ENCODE measurements around the gene RHBG.
A peak's percentile ranks its signal among the peaks of the same experiment; 100 is the strongest.
"Not testable (repeated sequence)": the region's sequence is repeated elsewhere in the genome, so short reads cannot be mapped to it uniquely, and the experiment has no call there.

The RHBG gene

GRCh38 chr1:156360534-156360933 is 8.5 kb upstream of the RHBG start:
- no peak for DNase-seq

- no peak for DNase-seq
These were observed 3.3 kb upstream of the RHBG start for GRCh38 chr1:156365754-156366153.

- DNase-seq = no peak
These were observed 2.4 kb upstream of the RHBG start for GRCh38 chr1:156366378-156367166.

GRCh38 chr1:156367383-156368156 is 1.4 kb upstream of the RHBG start:
- no peak for DNase-seq

GRCh38 chr1:156368157-156368658 is 803 bp upstream of the RHBG start:
- DNase-seq = no peak

GRCh38 chr1:156369685-156370286 is 775 bp downstream of the RHBG start:
- DNase-seq = not testable (repeated sequence)

- DNase-seq = no peak
These were observed 2.7 kb downstream of the RHBG start for GRCh38 chr1:156371553-156372264.

- no peak for DNase-seq
These were observed 3.2 kb downstream of the RHBG start for GRCh38 chr1:156372265-156372586.

- no peak for DNase-seq
These were observed 3.9 kb downstream of the RHBG start for GRCh38 chr1:156372876-156373275.

- DNase-seq = no peak
These were observed 4.5 kb downstream of the RHBG start for GRCh38 chr1:156373546-156373945.

GRCh38 chr1:156376146-156376545 is 7.1 kb downstream of the RHBG start:
- DNase-seq = no peak

GRCh38 chr1:156376958-156377919 is 8.2 kb downstream of the RHBG start:
- DNase-seq = no peak

GRCh38 chr1:156378557-156378956 is 9.5 kb downstream of the RHBG start:
- DNase-seq = no peak

- no peak for DNase-seq
These were observed 10.6 kb downstream of the RHBG start for GRCh38 chr1:156379420-156380165.

GRCh38 chr1:156382561-156382960 is 13.6 kb downstream of the RHBG start:
- DNase-seq = no peak

- peak; percentile 59 for DNase-seq
These were observed 14.0 kb downstream of the RHBG start for GRCh38 chr1:156383023-156383422.

GRCh38 chr1:156384007-156384406 is 15.0 kb downstream of the RHBG start:
- no peak for DNase-seq

- DNase-seq = no peak
These were observed 15.6 kb downstream of the RHBG start for GRCh38 chr1:156384658-156385057.

- peak; percentile 73 for DNase-seq
These were observed 16.6 kb downstream of the RHBG start for GRCh38 chr1:156385534-156386031.

GRCh38 chr1:156386134-156386901 is 17.3 kb downstream of the RHBG start:
- DNase-seq = no peak

Measured in activated CD4-positive, alpha-beta T cell treated with anti-CD3 and anti-CD28 coated beads, Interleukin-2, amount 50 U/mL, for 1 hour (primary cell).